Mesenteric fat pad (tissue), 1 donor: ENCODE data around the gene TACC2. TPM values are rescaled to one million over a fixed set of nuclear protein-coding genes. Genes with fewer than 3 reads are reported as not detected.

Experiments used
- DNase-seq: peaks from one replicate; pipeline ENCODE4 v3.0.0-alpha.2; 2020; ENCODE audit warnings: low spot score
- total RNA-seq: library from RNA; stranded (reverse); fragmentation: NEBNext Ultra II Directional; extraction: Animal tissue kit (Norgen Biotek cat#: 25700); gene quantifications from one replicate; pipeline ENCODE4 v1.2.1, GENCODE V29; 2021
- donor health status: DM: yes; HTN: yes; CAD: no.

Gene TACC2
- total RNA-seq, 1 donor from 2014 or later, result 31.0 TPM

DNA sequence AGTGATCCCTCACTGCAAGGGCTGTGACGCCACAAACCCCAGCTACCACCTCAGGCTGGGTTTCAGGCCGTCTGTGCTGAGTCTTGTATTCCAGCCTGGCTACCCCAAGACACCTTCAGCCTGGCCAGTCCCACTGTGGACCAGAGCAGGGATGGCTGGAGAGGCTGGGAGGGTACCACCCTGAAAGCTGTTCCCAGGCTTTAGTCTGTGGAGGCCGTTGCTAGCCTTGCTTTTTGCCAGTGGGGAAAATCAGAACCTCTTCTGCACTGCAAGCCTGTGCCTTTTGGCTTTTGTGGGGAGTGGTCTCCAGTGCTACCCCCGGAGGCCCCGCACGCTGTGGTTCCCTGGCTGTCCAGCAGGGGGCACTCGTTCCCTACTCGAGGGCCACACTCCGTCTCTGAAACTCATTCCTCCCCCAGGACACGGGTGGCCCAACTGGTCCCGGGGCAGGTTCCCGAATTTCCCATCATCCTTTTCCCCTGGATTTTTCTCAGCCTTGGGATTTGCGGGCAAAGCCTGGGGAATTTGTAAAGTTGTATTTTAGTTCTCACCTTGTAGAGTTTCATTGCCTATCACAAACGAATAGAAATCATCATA, 153.8 kb downstream of the TACC2 start:
- no peak for DNase-seq

DNA sequence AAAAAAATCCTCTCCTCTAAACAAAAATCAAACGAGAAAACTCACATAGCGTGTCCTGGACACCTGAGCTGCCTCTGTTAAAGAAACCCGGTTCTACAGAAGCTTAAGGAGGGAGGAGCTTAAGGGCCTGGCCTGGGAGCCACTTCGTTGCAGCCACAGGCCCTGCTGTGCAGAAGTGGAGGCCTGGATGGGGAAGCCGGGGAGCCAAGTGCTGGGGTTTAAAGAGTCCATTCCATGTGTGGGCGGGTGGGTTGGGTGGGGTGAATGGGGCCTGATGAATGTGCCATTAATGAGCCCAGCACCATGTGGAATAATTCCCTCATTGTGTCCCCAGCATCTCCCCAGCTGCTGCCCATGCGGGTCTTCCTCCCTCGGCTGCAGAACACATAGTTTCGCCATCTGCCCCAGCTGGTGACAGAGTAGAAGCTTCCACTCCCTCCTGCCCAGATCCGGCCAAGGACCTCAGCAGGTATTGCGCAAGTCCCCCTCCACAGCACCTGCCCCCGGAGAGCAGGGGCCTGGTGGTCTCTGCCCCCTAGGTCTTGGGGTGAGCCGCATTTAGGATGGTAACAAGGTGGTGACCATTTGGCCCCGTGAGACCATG, 154.4 kb downstream of the TACC2 start:
- DNase-seq, result no peak

DNA sequence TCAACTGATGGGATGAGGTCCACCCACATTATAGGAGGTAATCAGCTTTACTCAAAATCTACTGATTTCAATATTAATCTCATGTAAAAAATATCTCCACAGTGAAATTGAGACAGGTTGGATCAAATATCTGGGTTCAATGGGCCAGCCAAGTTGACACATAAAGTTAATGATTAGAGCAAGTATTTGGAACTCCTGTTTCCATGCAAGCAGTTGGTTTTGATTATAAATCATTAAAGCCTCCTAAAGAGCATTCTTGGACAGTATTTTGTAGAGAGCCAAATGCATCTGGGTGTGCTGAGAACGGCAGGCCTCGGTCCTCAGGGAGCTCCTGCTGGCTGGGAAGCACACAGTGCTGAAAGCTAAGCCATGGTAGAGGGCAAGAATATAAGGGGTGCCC, 155.2 kb downstream of the TACC2 start:
- no peak for DNase-seq

DNA sequence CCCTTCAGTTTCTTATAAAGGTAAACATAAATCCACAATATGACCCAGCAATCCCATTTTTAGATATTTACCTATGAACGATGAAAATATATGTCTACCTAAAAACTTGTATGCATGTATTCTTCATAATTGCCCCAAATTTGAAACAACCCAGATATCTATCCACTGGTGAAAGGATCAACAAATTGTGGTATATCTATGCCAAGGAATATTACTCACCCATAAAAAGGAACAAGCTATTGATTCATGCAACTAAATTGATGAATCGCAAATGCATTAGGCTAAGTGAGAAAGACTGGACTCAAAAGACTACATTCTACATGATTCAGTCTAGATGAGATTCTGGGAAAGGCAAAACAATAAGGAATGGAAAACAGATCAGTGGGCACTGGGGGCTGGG, 156.2 kb downstream of the TACC2 start:
- no peak for DNase-seq

DNA sequence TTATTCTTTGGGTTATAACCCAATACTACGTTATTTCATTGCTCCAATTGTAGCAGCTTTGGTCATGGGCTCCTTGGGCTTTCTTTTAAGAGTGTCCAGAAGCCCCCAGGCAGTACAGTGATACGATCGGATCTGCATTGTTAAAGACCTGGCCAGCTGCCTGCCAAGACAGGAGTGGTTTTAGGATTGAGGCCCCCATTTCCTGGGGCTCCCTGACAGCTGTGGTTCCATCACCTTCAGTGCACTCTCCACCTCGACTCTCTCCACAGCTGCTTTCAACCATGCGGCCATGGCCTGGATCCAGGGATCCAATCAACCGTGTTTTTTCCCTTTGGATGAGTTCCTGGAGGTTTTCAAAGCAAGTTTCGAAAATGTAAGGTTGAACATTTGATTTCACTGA, 158.7 kb downstream of the TACC2 start:
- DNase-seq, result no peak

DNA sequence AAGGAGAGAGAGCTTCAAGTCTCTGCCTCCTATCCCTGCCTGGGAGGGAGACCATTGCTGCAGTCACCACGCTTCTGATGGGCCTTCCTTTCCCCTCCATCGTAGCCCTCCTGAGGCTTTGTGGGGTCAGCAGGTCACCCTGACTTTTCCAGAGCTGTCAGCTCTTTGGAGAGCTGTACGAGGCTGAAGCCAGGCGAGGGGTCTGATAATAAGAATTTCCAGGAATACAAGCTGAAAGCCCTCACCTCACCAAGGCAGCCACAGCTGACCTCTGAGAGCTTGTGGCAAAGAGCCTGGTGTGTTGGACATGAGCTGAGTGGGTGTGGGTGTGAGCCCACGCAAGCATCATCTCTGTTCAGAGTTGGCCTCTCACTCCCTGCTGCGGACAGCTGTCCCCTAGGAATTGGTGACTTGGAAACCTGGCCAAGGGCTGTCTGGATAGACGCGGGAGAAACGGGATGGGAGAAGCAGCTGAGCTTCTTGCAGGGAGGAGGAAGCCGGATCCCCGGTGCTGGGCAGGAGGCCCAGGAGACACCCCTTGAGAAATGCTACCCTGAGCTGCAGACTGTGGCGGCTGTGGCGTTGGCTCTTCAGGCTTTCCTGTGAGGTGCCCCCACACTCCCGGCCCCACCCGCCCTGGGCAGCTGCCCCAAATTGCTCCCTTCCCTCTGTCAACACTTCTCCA, 160.1 kb downstream of the TACC2 start:
- DNase-seq, result no peak

DNA sequence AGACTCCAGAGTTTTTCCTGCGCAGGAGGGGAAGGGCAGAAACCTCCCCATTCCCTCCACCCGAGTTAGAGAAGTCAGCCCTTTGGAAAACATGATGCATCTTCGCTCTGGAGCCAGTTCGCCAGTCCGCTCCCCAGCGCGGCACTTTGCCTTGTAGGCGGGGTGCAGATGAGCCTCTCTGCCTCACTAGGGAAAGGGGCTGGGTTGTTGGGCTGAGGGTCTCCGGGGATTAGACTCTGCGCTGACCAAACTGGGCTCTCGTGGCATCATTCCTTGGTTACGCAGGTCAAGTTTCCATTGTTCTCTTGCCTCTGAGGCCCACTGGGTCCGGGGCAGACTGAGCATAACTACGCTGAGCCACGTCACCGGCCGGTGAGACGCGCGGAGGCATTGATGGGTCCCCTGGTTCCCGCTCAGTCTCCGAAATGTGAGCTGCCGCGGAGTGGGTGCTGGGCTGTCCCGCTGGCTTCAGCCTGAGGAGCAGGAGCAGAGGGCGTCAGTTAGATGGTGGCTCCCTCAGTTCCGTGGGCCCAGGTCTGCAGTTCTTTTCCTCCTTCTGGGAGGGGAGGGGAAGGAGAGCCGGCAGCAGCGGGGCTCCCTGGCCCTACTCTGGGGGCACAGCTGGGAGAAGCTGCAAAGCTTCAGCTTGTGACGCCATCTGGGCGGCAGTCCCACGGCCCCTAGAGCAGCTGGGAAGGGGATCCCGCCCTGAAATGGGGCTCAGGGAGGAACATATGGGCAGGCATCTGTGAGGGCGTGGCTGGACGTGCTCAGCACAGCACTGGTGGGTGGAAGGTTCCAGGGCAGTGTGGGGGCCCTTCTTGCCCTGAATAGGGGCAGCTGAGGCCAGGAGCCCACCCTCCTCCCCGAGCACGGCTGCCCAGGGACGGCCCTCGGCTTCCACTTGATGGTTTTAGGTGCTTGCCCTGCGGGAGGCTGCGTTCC, 160.9 kb downstream of the TACC2 start:
- DNase-seq, result no peak

DNA sequence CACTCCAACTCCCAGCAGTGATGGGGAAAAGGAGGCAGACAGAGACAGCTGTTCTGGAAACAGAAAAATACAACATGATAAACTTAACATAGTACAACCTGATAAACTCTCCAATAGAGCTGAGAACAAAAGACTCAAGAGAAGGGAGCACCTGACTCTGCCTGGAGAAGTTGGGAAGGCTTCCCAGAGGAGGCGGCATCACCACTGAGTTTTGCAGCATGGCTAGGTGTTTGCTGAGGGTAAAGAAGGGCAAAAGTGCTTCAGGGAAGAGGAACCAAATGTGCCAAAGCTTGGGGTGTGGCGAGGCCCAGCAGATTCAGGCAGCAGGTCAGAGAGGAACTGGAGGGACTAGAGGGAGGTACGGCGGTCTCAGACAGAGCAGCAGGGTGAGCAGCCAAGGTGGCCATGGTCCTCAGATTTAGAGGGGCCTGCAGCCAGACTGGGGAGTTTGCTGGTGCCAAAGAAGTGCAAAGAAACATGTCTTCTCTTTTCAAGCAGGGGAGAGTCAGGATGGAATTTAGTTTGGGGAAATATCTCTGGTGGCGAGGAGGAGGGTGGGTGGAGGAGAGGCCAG, 162.2 kb downstream of the TACC2 start:
- DNase-seq, result no peak

DNA sequence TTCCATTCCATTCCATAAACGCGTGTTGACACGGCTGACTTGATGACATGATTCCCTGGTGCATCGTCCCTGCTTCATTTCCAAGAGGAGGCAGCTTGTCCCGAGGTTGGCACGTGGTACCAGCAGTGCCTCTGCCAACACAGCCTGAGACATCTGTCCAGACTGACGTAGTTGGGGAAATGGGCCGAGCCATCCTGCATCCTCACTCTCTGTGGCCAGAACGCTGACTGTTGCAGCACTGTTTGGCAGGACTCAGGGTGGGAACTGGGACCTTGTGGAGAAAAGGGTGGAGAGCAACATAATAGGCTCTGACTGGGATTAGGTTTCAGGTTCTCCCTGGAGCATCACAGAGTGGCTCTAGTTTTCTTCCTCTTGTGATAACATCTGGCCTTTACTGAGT, 163.6 kb downstream of the TACC2 start:
- DNase-seq, result no peak

DNA sequence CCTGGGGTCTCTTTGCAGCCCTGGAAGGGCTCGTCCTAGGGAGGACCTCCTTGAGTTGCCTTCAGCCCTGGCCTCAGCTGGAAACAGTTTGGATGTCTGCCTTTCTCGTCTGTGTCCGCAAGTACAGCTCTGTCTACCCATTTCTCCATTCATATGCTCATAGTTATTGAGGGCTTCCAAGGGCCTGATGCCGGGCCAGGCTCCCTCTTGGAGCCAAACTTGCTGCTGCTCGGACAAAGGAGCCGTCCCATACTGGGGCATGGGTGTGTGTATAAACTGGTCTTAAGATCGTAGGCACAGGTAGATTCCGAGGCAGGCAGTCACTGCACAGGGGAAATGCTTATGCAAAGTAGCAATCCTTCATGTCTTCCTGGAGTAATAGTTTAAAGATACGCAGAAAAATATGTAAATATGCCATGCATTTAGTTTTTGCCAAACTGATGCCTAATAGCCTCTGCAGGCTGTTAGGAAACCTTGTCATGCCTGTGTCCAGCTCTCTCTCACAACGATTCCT, 165.1 kb downstream of the TACC2 start:
- DNase-seq, result no peak

DNA sequence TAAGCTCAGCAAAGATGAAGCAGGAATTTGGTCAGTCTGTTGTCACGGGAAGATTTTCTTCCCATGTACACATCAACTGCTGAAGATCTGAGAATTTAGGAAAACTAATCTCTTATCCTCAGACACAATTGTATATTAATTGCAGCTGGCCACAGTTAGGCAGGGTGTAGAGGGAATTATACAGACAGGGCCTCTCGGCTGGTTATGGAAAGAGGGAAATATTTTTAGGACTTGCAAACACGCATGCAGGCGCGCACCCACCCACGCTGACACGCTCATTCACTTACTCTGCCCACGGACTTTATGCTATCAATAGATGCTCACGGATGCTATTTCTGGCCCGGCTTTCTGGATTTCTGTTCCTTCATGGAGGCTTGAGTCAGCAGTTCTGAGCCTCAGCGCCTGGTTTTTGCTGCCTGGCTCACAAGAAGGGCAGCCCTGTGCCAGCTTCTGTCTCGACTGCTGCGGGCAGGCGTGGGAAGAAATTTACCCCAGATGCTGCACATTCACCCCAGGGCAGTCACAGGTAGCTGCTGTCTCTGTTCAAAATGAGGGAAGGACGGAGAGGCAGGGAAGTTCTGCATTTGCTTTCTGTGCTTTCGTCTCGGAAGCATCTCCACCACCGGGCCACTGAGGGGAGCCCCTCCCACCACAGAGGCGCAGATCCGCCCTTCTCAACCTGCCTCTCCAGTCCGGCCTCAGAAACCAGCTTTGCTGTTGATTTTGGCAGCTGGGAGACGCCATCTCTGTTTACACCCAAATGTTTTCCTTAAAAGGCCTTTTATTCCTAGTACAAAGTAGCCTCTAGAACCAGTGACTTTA, 165.8 kb downstream of the TACC2 start:
- DNase-seq, result no peak

DNA sequence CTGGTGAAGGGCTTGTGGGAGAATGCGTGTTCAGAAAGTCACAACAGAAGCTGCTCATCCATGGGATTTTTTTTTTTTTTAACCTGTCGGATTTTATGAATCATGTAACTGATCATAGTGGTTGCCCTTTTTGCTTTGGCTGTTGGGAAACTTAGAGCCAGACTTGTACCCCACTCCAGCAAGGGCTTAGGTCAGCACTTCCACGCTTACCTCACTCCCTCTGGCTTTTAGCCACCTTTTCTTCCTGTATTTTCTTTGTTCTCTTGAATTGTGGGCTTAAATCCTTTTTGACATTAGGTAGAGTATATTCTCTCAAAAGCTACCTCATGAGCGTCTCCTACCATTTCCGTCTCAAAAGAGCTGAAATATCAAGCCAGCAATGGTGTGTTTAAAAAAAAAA, 168.5 kb downstream of the TACC2 start:
- DNase-seq, result no peak

DNA sequence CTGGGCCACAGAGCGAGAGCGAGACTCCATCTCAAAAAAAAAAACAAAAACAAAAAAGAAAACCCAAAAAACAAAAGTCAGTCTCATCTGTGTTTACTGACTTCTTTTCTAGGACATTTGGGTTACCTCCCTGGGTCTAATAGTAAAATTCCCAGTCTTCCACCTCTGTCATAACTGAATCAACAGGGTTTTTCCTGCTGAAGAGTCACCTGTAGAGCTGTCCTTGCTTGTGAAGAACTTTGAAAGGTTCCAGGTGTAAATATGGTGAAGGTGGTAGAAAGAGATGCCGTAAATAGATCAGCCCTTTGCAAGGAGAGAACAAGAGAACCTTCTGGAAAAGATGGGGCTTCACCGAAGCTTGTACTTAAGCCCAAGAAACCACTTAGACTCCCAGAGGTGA, 169.4 kb downstream of the TACC2 start:
- DNase-seq, result no peak

DNA sequence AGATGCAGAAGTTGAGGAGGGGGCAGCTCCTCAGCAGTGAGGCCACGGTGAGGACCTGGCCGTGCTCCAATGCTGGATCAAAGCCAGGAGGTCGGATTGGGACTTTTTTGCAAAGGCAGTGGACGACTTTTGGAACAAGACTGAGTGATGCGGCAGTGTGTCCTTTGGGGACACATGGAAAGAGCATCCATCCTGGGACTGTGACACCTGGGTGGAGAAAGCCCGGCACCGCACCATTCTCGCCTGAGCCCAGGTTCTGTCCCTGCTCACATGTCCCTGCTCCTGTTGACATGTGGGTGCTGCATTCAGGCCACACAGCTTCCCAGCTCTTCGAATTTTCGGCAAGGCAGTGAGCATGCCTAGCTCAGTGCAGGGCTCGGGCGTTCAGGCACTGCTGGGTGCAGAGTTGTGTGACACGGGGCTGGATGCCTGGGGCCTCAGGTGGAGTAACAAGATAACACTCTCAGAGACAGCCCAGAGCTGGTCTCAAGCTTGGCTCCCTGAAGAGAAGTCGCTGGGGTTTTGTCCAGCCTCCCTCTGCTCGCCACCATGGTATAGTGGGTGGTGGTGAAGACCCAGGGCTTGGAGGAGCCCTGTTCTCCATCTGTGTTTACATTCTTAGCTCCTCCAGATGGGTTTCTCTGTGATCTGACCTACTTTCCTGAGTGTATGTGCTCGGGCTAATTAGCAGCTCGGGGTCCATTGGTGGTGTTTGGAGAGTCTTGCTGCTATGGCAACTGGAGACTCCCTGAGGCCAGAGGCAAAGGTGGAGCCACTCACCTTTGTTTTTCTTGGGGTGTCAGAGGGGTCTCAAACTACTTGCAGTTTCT, 170.4 kb downstream of the TACC2 start:
- DNase-seq, result no peak

DNA sequence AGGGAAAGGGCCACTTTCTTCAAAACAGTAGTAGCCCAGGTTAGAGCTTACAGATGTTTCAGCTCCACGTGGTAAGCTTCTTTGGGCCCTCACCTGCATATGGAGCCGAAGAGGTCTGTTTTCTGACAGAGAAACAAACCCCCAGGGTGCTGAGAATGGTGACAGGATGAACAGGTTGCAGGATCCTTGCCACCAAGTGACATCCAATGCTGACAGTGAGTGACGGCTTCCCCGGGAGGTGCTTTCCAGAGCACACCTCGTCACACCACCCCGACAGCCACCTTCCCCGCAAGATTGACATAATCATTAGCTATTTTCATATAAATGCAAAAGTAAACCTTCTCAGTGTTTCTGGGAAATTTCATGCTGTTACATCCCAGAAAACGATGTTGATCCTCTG, 172.8 kb downstream of the TACC2 start:
- DNase-seq, result no peak

DNA sequence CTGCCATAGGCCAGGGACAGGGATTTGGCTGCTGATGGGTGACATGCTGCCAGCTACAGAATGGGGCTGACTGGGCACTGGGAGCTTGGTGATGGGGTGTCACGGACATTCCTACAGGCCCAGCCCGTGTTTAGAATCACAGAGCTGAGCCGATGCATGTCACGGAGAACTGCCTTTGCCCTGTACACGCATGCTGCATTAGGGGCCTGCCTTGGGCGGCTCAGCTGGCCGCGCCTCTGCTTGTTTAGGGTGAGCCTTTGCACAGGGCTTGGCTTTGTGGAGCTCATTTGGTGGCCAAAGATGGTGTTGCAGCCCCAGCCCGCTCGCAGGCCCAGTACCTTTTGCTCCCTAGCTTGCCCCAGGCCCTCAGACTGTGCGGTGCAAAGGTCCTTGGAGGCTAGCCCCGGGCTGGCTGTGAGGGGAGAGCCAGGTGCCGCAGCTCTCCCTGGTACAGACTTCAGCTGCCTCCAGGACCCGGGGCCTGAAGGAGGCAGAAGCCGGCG, 173.8 kb downstream of the TACC2 start:
- DNase-seq, result no peak

DNA sequence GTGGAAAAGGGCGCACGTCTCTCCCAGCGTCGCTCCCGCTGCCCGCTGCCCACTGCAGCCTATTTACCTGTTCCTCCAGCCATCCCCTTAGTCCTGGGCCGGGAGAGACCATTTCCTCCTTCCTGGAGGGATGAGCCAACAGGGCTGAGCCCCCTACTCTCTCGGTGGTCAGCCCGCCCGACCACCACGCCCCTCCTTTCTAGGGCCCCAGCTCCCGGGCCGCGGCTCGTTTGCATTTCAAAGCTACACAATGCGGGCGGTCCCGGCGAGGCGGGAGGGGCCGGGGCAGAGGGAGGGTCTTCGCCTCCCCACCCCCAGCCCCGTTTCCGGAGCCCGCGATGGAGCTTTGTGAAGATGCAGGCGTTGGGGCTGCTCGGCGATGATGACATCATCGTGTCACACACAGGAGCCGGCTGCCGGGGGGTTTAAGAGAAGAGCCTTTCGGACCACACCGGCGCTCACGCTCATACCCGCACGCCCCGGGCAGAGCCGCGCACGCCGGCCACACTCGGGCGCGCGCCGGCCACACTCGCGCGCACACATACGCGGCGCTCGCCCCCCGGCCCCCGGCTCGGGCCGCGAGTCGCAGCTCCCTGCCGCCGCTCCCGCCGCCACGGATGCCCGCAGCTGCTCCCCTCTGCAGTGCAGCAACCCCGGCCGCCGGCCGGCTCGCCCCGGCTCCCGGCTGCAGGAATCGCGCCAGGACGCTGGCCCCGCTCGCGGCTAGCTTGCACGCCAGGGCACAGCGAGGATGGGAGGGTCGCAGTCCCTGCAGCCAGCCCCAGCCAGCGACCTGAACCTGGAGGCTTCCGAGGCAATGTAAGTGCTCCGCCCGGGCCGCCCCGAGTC, 174.4 kb downstream of the TACC2 start:
- no peak for DNase-seq

DNA sequence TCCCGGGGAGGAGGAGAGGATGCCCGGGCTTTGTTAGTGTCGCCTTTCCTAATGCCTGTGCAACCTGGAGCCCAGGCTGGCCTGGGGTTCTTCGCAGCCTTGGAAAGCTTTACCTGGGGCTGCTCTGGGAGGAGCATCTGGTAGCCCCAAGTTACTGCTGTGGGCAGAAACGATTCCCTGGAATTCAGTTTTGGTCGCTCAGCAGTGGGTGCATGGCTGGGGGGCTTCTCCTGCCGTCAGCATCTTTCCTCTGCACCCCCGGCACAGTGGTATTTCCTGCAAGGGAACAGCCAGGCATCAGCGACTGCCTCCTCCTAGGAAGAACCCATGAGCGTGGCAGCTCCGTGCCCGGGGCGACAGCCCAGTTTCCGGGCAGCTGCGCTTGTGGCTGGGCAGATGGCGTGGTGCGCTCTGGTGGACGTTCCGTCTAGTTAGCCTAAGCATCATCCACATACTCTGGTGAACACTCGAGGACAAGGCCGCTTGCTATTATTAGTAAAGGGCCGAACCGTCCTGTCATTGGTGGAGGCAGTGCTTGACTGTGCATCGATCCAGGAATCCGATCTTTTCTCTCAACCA, 175.1 kb downstream of the TACC2 start:
- DNase-seq, result no peak
